ENCODE data around the gene CSKMT.
"Not testable (repeated sequence)": the region's sequence is repeated elsewhere in the genome, so short reads cannot be mapped to it uniquely, and the experiment has no call there.

Gene CSKMT

DNA sequence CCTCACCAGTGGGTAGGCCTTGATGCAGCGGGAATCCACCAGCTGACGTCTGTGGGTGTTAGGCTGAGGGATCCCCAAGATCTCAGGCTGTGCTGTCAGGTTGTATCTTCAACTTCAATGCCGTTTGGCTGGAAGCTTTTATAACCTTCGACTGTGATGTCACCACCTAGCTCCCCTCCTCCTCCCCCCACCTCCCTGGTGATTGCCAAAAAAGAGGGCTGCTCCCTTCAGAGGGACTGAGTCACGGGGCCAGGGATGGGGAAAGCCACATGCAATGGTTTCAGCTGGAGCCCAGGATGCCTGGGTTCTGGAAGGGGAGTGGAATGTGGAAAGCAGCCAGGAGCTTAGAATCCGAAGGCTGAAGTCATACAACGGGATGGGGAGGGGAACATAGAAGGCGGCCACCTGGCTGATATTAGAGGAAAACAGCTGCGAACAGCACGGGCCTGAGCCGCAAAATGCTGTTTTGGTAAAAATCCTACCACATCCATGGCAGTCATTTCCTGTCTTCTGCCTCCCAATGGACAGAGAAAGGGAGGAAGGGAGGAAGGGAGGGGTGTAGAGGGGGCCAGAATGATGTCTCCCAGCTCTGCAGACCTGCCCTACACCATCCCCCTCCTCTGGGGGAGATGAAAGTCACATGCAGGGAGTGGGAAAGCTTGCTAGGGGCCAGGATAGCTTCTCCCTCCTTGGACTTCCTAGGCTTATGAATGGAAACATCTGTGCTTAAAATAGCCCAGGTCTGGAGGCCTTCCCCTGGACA is 24.5 kb downstream of the CSKMT start, which contains the start of gene LRRN4CL:
Gene LRRN4CL (minus strand): TSS at position 110 of the 763 bp plus-strand sequence. CDS start 1,022 bp downstream, outside the sequence.
- peak; percentile 92 for DNase-seq (ENCODE audit: low read depth)

DNA sequence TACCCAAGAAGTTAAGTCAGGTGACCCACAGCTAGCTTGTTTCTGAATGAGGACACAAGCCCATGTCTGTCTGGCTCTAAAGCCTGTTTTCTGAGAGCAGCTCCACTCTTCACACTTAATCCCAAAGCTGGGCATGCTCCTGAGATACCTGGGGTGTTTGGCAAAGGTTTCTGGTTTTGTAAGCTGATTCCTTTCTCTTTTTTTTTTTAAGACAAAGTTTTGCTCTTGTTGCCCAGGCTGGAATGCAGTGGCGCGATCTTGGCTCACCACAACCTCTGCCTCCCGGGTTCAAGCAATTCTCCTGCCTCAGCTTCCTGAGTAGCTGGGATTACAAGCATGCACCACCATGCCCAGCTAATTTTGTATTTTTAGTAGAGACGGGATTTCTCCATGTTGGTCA is 28.5 kb downstream of the CSKMT start:
- not testable (repeated sequence) for DNase-seq (ENCODE audit: low read depth)

DNA sequence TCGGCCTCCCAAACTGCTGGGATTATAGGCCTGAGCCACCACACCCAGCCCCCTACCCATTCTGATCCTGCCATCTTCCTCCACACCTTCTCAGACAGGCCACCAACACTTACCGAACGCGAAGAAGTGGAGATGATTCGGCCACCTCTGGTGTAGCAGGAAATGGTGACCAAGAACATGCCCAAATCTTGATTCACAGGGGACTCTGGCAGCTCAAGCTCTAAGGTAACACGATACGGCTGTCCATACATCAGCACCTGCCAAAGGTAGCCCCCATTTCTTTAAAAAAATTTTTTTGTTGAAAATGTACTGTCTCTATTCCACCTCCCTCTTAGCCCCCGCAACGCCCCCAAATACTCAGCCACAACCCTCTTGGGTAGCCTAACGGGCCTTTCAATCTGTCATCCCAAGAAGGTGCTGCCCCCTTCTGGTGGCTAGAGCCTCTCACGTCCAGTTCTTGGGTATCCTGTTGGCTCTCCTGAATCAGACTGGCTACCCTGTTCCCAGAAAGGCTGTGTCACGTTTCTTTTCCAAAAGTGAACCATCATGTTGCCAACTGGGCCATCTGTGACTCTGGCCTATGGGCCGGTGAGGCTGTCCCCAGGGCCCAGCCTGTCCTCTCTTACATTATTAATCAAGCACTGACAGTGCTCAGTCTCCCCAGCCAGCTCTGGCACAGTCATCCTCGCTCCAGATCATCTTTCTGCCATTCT is 29.5 kb downstream of the CSKMT start:
- DNase-seq (ENCODE audit: low read depth) = no peak

DNA sequence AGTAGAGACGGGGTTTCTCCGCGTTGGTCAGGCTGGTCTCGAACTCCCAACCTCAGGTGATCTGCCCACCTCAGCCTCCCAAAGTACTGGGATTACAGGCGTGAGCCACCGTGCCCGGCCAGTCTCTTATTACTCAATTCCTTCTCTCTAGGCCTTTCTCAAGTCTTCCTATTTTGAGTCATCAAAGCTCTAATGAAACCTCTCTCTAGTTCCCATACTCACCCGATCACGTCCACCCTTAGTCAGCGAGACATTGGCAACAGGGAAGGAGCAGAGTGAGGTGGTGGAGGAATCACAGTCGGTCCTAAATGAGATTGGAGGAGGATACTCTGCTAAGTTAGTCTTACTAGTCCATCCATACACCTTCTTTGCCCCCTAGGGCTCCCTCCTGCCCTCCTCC is 37.1 kb downstream of the CSKMT start:
- no peak for DNase-seq (ENCODE audit: low read depth)

DNA sequence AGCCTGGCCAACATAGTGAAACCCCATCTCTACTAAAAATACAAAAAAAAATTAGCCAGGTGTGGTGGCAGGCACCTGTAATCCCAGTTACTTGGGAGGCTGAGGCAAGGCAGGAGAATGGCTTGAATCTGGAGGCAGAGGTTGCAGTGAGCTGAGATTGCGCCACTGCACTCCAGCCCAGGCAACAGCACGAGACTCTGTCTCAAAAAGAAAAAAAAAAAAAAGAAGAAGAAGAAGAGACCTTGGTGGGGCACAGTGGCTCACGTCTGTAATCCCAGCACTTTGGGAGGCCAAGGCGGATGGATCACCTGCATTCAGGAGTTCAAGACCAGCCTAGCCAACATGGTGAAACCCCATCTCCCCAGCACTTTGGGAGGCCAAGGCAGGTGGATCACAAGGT is 38.8 kb downstream of the CSKMT start:
- not testable (repeated sequence) for DNase-seq (ENCODE audit: low read depth)

DNA sequence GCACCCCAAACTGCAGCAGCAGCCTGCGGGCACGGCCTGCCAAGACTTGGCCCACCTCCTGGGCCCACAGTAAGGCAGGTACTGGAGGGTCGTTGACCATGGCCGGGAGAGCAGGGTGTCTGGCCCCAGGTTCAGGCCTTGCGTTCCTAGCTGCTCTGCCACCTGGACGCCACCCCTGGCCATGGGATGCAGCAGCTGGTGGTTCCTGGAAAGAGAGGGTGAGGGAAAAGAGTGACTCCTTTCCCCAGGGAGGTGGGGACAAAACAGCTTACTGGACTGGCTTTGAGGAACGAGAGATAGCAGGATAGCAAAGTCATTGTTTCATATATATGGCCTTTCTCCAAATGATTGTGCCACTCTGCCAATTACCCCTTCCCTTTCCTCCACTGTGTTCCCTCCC is 40.3 kb downstream of the CSKMT start:
- no peak for DNase-seq (ENCODE audit: low read depth)

DNA sequence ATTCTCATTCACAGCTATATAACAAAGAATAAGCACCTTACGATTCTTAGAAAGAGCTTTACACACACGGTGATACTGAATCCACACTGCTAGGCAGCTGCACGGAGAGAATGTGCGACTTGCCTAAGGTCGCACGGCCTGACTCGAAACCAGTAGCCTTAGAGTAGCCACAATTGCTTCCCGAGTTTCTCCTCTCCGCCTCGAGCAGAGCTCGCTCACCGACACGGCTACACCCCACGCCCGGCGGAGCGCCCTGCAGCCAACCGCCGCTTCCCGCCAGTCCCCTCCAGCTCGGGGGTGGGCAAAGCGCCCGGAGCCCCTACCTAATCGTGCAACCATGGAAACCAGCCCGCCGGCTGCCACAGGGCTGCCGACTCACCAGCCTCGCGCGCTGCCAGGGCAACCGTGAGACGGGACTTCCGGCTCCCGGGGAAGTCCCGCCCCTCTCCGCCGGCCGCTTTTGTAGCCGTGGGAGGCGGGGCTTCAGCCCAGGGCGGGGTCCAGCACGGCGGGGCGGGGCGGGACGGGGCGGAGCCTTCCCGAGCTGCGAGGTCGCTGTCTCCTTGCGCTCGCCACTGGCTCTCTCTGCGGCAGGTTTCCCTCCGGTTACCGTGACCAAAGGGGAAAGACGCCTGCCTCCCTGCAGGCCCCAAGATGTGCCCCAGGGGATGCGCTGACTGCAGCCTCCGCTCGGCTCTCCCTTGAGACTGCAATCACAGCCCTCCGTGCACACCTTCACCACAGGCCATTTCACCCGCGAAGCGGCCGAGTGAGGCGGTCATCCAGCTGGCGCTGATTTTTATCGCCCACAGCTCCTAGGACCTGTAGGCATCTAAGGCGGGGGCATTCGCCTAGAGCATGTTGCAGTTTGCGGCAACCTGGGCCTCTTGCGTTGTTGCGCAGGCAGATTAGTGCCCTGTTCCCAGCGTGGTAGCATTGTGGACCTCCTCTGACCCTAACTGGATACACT is 41.1 kb downstream of the CSKMT start:
- DNase-seq (ENCODE audit: low read depth) = peak; percentile 63

DNA sequence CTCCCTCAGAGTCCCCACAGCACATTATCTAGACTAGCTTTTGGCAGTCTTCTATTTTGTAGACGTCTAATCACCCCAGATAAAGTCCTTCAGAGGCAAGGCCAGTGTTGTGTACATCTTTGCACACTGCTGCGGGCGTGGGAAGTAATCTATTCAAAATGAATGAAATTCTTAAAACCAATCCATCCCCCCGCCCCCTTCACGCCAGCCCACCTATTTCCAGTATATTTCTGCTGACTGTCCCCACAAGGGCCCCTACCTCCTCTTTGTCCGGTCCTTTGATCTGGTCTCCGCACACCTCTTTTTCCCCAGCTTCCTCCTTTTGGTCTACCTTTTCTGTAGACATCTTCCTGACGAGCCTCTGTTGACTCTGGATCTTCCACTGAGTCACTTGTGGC is 41.7 kb downstream of the CSKMT start:
- no peak for DNase-seq (ENCODE audit: low read depth)

DNA sequence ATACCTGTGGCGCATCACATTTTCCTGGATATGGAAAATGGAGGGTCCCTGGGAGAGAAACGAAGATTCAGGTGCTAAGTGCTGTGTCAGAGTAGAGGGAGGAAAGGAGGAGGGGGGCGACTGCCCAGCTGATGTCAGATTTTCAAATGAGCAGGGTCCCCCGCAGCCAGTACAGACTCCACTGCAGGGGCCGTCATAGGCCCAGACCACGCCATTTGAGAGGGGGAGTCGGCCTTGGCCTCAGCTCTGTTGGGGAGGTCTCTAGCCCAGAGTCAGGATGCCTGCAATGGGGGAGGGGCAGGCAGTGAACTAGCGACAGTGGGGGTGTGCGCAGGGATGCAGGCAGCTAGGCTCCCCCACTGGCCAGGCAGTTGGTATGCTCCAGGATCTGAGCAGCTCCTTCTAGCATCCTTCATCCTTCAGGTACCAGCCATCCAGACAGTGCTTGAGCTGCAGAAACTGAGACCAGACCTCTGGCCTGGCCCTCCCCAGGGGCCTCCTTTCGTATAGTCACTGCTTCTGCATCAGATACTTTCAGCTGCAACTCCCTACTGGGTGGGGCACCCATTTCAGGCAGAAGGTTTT is 42.3 kb downstream of the CSKMT start, which contains the start of the genes BSCL2 and GNG3:
Gene BSCL2 (minus strand): TSS at position 148 of the 585 bp plus-strand sequence. CDS start 229 bp downstream, outside the sequence.
Gene GNG3 (plus strand): TSS at position 400 of the 585 bp plus-strand sequence. CDS start 620 bp downstream, outside the sequence.
- DNase-seq (ENCODE audit: low read depth) = no peak

DNA sequence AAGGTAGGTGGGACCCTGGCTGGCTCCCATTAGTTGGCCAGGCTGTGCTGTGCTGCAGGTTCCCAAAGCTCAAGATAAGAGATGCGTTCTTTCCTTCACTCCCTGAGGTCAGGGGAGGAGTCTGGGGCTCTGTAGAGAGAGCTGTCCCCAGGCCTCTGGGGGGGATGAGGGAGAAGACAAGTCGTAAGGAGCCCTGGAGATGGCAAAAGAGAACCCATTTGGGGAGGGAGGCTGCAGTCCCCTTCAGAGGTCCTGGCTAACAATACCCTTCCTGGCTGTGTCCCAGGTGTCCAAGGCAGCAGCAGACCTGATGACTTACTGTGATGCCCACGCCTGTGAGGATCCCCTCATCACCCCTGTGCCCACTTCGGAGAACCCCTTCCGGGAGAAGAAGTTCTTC is 43.3 kb downstream of the CSKMT start:
- DNase-seq (ENCODE audit: low read depth) = no peak

DNA sequence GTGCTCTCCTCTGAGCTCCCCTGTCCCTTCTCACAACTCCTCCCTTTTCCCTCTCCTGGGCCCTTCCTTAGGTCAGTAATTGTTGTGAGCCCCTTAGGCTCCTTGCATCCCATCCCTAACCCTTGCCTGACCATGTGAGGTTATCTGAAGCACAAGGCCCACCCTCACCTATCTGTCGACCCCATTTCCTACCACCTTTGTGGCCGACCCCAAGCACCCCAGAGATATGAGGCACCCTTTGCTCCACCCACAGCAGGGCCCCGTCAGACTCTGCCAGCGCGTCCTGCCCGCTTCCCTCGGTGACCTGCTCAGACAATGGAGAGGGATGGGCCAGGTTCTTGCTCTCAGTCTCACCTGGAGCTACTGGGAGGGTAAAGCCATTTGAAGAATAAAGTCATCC is 43.7 kb downstream of the CSKMT start:
- DNase-seq (ENCODE audit: low read depth) = no peak

DNA sequence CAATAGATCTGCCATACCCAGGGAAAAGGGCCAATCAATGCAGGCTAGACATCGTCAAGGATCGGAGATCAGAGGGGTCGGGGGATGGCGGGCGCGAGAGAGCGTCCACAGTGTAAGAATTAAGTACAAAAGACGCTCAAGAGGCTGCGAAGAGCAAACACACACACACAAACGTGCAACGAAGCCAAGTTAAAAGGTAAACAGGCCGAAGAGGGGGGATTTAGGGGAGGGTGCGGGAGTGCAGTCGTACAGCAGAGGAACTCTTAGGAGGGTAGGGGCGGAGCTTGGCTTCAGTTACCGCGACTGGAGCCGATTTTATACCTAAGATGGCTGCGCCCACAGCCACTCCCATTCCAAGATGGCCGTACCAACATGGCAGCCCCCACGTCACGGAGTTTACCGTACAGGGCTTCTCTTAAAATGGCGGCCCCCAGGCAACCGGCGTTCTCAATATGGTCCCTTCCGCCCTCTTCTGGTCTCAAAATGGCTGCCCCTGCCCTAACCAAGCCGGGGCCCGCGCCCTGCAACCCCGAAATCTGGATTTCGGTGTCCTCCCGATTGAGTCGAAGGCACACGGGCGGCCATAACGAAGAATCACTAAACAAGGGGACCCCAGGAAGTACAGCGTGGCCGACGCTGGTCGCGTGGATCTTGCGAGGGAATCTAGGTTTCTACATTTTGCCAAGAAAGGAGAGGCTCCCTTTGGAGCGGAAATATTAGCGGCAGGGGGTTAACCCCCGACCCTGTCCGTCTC is 44.3 kb downstream of the CSKMT start:
- DNase-seq (ENCODE audit: low read depth) = peak; percentile 71

DNA sequence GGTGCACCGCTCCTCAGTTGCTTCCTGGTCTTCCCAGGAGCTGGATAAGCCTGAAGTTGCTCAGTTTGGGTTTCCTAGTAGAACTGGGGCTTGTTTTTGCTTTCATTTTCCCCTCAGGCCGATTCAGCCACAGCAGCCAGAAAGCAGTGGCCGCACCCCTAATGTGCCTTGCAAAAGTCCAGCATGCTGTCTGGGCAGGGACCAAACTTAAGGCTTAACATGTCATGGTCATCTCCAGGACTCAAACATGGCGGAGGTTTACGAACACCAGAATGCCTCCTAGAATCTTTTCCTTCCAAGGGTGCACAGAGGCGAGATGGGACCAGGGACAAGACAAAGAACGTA is 44.9 kb downstream of the CSKMT start:
- no peak for DNase-seq (ENCODE audit: low read depth)

DNA sequence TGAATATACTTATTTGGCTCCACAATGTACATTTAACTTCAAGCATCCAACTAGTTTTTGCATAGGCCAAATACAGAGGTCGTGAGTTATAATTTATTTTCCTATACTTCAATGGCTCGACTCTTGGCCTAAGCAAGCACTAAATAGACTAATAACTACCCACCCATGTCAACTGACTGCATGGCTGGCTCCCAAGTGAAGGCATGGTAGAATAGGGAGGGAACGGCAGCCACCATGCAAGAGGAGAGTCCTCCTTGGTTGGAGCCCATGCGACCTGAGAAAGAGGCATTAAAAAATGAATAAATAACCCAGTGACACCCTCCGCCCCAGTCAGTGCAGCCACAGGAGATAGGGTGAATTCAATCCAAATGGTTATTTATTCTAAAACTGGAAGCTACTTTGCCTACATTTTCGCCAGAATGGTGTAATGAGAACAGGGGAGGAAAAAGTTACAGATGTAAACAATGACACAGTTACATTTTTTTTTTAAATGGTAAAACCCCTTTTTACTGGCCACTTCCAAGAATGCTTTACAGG is 47.2 kb downstream of the CSKMT start:
- no peak for DNase-seq (ENCODE audit: low read depth)

DNA sequence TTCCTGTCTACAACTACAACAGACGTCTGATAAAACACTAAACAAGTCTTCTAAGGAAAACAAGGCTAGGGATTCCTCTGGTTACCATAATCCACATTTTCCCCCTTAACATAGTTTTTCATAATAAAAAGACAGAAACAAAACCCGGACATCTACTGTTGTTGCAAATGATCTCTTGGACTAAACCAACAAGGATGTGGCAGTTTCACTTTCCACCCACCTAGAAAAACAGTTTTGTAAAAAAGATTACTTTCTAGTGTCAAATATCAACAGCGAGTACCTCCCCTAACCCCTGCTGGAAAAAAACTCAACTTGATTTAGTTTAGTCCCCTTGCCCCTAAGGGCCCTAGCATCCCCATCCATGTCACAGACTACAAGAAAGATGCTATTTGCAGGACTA is 47.7 kb downstream of the CSKMT start:
- no peak for DNase-seq (ENCODE audit: low read depth)

DNA sequence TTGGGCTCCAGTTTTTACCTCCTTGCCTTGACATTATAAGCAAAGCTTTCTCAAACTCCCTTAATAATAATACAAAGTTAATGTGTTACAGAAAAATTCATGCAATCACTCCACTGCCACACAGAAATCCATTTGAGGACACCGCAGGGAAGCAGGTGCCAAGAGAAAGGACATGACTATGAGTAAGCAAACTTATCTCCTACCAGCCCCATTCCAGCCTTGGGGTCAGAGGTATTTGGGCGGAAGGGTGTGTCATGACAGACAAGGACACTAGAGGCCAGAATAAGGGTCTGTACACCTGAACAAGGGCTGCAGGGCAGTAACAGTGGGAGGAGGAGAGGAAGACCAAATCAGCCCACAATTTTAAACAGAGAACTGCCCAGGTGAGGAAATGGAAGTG is 48.2 kb downstream of the CSKMT start:
- DNase-seq (ENCODE audit: low read depth) = no peak

DNA sequence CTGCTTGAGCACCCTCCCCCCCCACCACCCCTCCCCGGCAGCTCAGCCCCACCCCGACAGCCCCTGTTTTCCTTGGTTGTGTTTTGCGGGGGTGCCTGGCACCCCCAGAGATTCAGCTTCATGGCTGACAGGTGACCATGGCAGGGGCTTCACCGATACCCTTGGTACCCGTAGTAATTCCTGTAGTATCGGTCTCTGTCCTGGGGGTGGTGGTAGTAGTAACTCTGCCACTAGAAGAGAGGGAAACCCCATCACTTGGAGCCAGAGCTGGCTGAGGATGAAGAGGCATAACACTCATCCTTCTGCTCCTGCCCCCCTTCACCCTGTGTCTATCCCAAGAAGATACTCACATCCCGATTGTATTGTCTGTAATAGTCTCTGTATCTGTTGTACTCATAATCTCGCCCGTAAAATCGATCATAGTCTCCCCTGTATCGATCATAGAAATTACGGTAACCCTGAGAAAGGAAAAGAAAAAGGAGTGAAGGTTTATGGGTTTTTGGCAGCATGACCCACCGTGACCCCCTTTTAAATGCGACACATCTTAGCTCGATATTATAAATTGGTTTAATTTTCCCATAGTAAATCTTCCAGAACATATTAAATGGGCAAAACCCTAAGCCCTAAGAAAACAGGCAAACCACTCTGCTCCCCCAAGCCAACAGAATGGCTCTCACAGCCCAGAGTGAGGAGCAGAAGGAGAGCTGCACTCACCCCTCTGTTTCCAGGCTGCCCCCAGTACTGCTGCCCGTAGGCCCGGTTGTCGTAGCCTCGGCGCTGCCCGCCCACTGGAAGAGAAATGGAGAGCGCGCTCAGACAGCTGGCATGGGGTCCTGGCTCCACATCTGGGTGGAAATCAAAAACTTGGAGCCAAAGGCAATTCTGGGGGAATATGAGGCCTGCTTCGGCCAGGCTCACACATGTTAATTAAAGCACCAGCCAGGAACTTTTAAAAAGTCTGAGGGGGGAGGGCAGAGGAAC is 50.3 kb downstream of the CSKMT start:
- DNase-seq (ENCODE audit: low read depth) = no peak

DNA sequence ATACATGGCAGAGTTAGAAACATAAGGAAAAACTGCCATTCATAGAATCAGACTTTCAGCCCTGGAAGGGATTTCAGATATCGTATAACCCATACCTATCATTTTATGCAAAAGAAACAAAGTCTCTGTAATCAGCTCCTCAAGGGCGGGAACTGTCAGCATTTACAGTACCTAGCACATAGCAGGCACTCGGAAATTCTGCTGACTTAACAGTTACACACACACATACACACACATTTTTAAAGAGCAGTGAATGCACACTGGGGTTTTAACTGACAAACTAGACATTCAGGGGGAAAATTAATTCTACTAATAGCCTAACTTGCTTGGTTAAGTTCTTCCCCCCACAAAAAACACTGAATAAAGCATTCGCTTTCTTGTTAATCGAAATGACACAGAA is 51.1 kb downstream of the CSKMT start:
- DNase-seq (ENCODE audit: low read depth) = no peak

DNA sequence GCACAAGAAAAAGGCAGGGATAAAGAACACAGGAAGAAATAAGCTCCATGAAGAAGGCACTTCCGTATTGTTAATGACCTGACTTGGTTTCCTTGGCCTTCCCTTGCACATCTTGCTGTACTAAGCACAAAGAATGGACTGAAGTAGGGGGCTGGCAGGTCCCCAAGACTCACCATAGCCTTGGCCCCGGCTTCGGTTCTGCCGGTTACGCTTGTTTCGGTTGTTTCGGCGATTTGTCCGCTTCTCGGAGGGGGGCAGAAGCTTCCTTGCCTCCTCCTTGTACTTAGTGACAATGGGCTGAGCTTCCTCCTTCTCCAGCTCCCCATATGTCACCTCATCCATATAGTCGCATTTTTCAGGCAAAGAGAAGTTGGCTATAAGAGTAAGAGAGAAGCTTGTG is 51.7 kb downstream of the CSKMT start:
- no peak for DNase-seq (ENCODE audit: low read depth)

Data from HS-5 (cell line).